ENCODE data around the gene EIF4B.

DNA sequence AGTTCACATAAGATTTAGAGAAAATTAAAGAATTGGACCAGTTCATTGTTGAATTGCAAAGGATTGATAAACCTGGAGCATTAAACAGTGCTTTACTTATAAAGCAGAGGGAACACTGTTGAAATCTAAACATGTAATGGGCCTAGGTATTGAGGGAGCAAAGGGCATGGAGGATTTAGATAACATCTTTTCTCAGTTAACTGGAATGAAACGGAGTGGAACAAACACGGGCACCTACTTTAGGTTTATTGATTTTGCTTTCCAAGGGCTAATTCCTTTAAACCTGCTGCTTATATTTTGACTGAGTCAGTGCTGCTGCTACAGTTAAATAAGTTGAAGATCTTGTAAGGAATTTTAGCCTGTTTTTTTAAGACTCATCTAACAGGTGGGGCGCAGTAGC is 5.6 kb downstream of the EIF4B start:
- TF ChIP-seq POLR2A (IDR thresholded peaks at IDR 0.05), result no peak
- TF ChIP-seq, protein P1, sequence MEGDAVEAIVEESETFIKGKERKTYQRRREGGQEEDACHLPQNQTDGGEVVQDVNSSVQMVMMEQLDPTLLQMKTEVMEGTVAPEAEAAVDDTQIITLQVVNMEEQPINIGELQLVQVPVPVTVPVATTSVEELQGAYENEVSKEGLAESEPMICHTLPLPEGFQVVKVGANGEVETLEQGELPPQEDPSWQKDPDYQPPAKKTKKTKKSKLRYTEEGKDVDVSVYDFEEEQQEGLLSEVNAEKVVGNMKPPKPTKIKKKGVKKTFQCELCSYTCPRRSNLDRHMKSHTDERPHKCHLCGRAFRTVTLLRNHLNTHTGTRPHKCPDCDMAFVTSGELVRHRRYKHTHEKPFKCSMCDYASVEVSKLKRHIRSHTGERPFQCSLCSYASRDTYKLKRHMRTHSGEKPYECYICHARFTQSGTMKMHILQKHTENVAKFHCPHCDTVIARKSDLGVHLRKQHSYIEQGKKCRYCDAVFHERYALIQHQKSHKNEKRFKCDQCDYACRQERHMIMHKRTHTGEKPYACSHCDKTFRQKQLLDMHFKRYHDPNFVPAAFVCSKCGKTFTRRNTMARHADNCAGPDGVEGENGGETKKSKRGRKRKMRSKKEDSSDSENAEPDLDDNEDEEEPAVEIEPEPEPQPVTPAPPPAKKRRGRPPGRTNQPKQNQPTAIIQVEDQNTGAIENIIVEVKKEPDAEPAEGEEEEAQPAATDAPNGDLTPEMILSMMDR (IDR thresholded peaks at IDR 0.05), result no peak
